GM21528 (cell line): ENCODE results near the gene PSMD8.
"Not testable (repeated sequence)": the region's sequence is repeated elsewhere in the genome, so short reads cannot be mapped to it uniquely, and the experiment has no call there.

Source experiments
- ATAC-seq: cut with Tn5 transposase; IDR thresholded peaks from one replicate; pipeline ENCODE4 v1.9.1; 2021; ENCODE audit warnings: mild to moderate bottlenecking, moderate library complexity; ENCODE audit not compliant: unreplicated experiment, low FRiP score

The PSMD8 gene

GRCh38 chr19:38361633-38362075 is 12.7 kb upstream of the PSMD8 start:
- no peak for ATAC-seq

DNA sequence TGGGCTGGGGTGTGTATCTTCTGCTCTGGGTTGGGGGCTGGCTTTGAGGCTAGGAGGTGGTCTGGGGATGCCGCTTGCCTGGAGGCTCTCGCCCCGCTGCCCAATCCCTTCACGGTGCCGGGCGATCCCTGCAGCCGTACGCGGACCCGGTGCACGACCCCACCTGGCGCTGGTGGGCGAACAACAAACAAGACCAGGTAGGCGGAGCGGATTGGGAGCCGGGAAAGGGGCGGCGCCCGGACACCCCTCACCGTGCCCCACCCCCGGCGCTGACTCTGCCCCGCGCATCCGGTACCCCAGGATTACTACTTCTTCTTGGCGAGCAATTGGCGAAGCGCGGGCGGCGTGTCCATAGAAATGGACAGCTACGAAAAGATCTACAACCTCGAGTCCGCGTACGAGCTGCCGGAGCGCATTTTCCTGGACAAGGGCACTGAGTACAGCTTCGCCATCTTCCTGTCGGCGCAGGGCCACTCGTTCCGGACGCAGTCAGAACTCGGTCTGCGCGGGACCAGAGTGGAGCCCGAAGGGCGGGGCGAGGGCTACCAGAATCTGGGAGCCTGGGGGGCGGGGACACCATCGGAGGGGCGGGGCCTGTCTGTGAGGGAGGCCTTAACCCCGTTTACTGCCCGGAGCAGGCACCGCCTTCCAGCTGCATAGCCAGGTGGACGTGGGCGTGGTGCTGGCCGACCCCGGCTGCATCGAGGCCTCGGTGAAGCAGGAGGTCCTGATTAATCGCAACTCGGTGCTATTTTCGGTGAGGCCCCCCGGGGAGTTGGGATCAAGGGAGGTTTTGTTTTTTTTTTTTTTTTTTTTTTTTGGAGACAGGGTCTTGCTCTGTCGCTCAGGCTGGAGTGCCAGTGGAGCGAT is 12.1 kb upstream of the PSMD8 start:
- no peak for ATAC-seq

DNA sequence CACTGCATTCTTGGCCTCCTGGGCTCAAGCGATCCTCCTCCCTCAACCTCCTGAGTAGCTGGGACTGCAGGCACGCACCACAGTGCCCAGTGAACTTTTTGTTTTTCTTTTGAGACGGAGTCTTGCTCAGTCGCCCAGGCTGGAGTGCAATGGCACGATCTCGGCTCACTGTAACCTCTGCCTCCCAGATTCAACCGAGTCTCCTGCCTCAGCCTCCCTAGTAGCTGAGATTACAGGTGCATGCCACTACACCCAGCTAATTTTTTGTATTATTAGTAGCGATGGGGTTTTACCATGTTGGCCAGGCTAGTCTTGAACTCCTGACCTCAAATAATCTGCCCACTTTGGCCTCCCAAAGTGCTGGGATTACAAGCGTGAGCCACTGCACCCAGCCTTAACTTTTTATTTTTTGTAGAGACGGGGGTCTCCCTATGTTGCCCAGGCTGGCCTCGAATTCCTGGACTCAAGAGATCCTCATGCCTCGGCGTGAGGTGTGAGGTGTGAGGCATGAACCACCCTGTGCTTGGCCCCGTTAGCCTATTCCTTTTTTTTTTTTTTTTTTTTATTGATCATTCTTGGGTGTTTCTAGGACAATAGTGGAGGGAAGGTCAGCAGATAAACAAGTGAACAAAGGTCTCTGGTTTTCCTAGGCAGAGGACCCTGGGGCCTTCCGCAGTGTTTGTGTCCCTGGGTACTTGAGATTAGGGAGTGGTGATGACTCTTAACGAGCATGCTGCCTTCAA is 11.3 kb upstream of the PSMD8 start:
- not testable (repeated sequence) for ATAC-seq

GRCh38 chr19:38367041-38367440 is 7.3 kb upstream of the PSMD8 start:
- ATAC-seq = no peak

GRCh38 chr19:38369584-38369983 is 4.8 kb upstream of the PSMD8 start:
- no peak for ATAC-seq

GRCh38 chr19:38370299-38370698 is 4.1 kb upstream of the PSMD8 start:
- ATAC-seq = no peak

- ATAC-seq = no peak
These were observed 3.3 kb upstream of the PSMD8 start for GRCh38 chr19:38371081-38371480.

DNA sequence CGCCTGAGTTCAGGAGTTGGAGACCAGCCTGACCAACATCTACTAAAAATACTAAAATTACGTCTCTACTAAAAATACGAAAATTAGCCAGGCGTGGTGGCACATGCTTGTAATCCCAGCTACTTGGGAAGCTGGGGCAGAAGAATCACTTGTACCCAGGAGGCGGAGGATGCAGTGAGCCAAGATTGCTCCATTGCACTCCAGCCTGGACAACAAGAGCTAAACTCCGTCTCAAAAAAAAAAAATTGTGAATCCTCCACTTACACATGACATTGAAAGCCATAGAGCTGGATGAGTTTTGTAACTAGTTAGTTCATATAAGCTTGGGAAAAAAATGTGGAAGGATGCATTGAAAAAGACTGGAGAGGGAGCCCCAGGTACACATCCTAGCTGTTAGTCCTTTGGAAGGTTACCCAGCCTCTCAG is 452 bp upstream of the PSMD8 start:
- no peak for ATAC-seq

- no peak for ATAC-seq
These were observed 725 bp downstream of the PSMD8 start for GRCh38 chr19:38375098-38375493.

DNA sequence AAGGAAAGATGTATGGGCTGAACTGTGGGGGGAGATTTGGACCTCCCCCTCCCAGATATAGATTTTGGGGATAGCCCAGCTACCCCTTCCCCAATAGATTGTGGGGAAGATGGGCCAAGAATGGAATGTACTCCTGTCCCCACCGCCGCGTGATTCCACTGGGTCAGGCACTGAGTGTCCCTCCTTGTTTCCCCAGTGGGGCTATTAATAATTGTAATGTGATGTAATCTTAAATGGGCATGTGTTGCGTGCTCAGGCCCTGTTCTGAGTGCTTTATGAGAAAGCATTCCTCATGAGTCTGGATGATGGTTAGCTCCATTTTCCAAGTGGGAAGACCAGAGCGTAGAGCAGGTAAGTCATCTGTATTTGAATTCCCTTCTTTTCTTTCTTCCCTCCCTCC is 1.4 kb downstream of the PSMD8 start:
- ATAC-seq = no peak

DNA sequence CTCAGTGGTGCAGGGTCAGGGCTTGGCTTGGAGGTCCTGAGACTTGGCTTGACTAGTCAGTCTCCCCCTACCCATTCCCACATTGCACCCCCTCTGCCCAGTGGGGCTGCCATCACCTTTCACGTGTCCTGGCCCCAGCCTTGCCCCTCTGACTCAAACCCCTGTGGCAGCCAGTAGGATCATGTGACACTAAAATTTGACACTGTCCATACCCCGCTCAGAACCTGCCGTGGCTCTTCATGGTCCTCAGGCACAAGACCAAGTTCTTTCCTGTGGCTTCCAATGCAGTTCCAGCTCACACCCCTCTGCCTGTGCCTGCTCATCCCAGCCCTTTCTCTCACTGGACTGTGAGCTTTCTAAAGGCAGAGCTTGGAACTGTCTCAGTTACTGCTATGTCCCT is 2.2 kb downstream of the PSMD8 start:
- no peak for ATAC-seq

DNA sequence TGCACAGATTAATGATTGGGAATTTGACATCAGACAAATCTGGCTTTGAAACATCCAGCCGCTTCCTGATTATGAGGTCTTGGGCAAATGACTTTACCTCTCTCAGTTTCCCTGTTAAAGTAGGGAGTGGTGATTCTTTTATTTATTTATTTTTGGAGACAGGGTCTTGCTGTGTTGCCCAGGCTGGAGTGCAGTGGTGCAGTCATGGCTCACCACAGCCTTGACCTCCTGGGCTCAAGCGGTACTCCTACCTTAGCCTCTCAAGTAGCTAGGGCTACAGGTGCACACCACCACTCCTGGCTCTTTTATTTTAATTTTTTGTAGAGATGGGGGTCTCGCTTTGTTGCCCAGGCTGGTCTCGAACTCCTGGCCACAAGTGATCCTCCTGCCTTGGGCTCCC is 2.7 kb downstream of the PSMD8 start:
- ATAC-seq = no peak

- no peak for ATAC-seq
These were observed 4.5 kb downstream of the PSMD8 start for GRCh38 chr19:38378866-38379265.

- ATAC-seq = no peak
These were observed 6.8 kb downstream of the PSMD8 start for GRCh38 chr19:38381138-38381537.

DNA sequence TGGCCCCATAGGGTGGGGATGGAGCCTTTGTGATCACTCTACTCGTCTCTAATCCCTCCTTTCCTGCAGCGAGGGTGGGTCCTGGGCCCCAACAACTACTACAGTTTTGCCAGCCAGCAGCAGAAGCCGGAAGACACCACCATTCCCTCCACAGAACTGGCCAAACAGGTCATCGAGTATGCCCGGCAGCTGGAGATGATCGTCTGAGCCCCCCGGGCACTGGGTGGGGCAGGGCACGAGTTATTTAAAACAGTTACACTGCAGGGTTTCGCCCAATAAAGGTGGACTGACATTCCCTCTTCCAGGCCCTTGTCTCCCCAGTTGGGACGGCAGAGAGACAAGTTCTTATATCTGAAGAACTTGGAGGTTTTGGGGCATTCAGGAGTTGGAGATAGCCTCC is 8.8 kb downstream of the PSMD8 start:
- ATAC-seq = no peak

GRCh38 chr19:38383743-38384142 is 9.4 kb downstream of the PSMD8 start:
- ATAC-seq = no peak

DNA sequence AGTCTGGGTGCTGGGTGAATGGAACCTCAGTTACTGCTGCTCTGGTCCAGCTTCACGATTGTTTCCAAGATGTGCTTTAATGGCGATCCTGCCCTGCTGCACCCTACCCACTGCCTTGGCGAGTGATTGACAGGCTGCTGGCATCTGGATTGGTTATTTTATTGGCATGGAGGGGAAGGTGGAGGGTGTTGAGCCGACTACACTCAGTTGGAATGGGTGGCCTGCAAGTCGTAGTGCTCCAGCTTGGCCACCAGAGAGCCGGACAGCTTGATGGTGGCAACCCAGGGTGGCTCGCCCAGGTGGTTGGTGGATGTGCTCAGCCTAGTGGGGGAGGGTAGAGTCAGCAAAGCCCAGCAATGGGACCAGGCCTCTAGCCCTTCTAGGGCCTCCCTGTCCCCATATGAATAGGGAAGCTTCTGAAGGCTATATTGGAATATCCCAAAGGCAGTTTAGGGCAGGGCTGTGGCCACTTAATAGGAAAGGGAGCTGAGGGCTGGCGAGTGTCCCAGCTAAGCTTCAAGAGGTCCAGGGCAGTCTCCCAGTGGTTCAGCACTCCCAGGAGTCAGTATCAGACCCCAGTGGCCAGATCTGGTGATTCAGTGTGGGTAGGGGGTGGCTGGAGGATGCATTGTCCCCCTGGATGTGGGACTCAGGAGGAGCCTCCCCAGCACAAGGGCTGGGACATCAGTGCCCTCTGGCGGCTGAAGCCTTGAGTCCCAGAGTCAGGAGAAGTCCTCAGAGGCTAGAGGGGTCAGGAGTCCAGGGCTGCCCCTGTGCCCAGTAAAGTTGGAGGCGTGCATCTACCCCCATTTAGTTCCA is 10.0 kb downstream of the PSMD8 start:
- no peak for ATAC-seq

GRCh38 chr19:38385057-38385803 is 10.9 kb downstream of the PSMD8 start:
- no peak for ATAC-seq

DNA sequence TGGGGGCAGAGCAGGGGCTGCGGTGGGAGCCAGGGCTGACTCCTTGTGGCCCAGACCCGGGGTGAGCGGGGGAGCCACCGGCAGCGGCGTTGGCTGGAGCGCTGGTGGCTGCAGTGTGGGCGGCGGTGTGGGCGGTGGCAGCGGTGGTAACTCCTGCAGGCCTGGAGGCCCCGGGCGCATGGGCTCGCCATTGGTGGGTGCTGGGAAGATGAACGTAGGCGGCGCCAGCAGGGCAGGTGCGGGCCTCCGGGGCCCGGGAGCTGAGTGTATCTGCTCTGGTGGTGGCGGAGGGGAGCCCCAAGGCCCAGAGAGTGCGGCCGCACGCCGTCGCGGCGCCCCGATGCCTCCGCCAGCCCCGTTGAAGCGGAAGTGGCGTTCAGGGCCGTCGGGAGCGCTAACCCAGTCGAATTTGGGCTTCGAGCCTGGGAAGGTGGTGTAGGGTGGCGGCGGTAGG is 11.5 kb downstream of the PSMD8 start:
- ATAC-seq = no peak

DNA sequence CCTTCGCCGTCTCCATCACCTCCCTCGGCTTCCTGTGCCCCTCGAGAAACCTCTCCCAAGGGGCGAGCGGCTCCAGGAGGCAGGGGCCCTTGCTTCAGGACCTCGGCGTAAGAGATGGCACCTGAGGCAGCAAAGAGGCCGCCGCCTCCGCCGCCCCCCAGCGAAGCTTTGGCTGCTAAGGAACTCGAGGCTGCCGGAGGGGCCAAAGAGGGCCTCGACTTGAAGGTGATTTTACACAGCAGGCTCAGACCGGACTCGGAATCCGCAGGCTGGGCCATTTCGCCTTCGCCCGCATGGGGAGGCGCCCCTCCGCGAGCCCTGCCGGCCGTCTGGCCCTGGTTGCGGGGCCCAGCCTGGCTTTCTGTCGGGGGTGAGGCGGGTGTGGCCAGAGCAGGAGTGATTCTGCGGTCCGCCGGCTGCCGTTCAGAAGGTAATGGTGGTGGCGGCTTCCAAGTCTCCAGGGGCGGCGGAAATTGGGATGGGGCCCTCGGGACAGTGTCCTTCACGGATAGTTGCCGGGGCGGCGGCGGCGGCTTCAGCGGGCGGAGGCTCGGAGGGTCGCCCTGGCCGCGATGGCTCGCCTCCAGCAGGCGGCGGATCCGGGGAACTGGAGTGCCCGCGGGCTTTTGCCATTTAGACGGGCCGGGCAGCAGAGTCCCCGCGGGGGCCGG is 12.1 kb downstream of the PSMD8 start:
- ATAC-seq = no peak
